Measurements from ENCODE around the gene FRMD7.

The FRMD7 gene

DNA sequence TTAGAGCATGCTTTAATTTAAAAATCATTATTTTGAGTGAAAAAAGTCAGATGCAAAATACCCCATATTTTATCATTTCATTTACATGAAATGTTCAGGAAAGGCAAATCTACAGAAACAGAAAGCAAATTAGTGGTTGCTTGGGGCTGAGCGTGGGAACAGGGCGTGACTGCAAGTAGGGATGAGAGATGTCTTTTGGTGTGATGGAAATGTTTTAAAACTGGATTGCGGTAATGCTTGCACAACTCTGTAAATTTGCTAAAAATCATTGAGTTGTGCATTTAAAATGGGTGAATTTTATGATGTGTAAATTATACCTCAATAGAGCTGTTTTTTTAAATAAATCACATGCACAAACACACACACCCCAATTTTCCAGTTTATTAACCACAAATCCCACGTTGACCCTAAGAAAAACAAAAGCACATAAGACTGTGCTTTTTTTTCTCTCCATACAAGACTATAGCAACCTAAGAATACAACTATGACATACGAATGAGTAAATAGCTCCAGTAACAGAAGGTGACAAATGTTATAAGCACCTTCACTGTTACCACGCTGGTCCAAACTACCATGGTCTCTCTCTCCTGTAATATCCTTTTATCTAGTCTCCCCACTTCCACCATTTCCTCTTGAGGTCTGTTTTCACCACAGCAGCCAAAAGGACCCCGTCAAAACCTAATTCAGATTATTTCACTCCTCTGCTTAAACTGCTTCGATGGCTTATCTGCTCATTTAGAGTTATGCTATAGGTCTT lies 37.2 kb downstream of the FRMD7 start:
- TF ChIP-seq, protein P1, sequence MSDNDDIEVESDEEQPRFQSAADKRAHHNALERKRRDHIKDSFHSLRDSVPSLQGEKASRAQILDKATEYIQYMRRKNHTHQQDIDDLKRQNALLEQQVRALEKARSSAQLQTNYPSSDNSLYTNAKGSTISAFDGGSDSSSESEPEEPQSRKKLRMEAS (IDR thresholded peaks at IDR 0.05; ENCODE audit: low read depth, low read length): no peak
- TF ChIP-seq, protein P2, sequence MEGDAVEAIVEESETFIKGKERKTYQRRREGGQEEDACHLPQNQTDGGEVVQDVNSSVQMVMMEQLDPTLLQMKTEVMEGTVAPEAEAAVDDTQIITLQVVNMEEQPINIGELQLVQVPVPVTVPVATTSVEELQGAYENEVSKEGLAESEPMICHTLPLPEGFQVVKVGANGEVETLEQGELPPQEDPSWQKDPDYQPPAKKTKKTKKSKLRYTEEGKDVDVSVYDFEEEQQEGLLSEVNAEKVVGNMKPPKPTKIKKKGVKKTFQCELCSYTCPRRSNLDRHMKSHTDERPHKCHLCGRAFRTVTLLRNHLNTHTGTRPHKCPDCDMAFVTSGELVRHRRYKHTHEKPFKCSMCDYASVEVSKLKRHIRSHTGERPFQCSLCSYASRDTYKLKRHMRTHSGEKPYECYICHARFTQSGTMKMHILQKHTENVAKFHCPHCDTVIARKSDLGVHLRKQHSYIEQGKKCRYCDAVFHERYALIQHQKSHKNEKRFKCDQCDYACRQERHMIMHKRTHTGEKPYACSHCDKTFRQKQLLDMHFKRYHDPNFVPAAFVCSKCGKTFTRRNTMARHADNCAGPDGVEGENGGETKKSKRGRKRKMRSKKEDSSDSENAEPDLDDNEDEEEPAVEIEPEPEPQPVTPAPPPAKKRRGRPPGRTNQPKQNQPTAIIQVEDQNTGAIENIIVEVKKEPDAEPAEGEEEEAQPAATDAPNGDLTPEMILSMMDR (IDR thresholded peaks at IDR 0.05; ENCODE audit: low read depth, low read length): no peak
- TF ChIP-seq MYC (IDR thresholded peaks at IDR 0.05; ENCODE audit: low read depth, low read length) (no peak), POLR2A (IDR thresholded peaks at IDR 0.05; ENCODE audit: extremely low read depth, insufficient read length) (no peak)
- DNase-seq (ENCODE audit: low read depth): peak; percentile 4
- no peak overlapping the region for H3K4me3 ChIP-seq (ENCODE audit: low read depth, low read length)

DNA sequence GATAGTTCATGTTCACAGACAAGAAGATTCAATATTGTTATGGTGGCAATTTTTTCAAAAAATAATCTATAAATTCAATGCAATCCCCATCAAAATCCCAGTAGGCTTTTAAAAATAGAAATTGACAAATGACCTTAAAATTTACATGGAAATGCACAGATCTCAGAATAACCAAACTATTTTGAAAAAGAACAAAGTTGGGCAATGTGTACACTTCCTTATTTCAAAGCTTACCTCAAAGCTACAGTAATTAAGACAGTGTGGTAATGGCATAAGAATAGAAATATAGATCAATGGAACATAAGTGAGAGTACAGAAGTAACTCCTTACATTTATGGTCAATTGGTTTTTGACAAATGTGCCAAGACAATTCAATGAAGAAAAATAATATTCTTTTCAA lies 39.0 kb downstream of the FRMD7 start:
- peak; percentile 9 for DNase-seq (ENCODE audit: low read depth)
- TF ChIP-seq MYC (IDR thresholded peaks at IDR 0.05; ENCODE audit: low read depth, low read length): no peak
- TF ChIP-seq POLR2A (IDR thresholded peaks at IDR 0.05; ENCODE audit: extremely low read depth, insufficient read length): no peak
- TF ChIP-seq, protein P2 (IDR thresholded peaks at IDR 0.05; ENCODE audit: low read depth, low read length): no peak
- TF ChIP-seq, protein P1 (IDR thresholded peaks at IDR 0.05; ENCODE audit: low read depth, low read length): no peak
- no peak overlapping the region for H3K4me3 ChIP-seq (ENCODE audit: low read depth, low read length)

DNA sequence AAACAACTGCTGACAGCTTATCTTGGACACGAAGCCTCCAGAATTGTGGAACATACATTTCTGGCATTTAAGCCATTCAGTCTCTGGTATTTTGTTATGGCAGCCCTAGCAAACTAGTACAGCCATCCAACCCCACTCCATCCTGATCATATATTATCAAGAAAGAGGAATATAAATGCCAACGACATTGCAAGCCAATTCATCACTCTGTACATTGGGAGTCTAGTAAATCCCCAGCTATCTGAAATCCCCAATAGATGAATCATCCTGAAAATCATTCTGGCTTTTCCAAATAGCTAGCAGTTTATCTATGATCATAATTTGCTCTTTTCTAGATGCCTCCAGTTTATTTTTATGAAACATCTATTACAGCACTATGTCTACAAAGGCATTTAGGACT lies 41.1 kb downstream of the FRMD7 start:
- no peak for DNase-seq (ENCODE audit: low read depth)
- TF ChIP-seq POLR2A (IDR thresholded peaks at IDR 0.05; ENCODE audit: extremely low read depth, insufficient read length) (no peak), MYC (IDR thresholded peaks at IDR 0.05; ENCODE audit: low read depth, low read length) (no peak)
- TF ChIP-seq, protein P1 (IDR thresholded peaks at IDR 0.05; ENCODE audit: low read depth, low read length): no peak
- TF ChIP-seq, protein P2 (IDR thresholded peaks at IDR 0.05; ENCODE audit: low read depth, low read length): no peak
- H3K4me3 ChIP-seq (ENCODE audit: low read depth, low read length): no peak overlapping the region

DNA sequence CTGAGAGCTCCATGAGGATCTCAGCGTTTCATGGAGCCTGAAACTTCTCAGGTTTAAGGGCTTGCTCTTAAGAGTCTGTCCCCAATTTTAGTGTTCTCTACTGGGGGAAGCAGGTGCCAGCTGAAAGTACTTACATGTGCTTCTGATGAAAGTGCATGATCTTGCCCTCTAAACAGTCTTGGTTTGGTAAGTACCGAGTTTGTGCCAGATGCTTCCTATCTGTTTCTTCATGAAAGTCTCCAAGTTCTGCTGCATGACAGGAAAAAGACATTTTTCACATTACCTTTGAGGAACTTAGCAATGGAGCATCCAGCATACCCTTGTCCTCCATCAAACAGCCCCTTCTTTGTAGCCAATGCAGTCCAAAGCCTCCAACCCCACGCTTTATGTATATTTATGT lies 42.0 kb downstream of the FRMD7 start:
- TF ChIP-seq MYC (IDR thresholded peaks at IDR 0.05; ENCODE audit: low read depth, low read length) (no peak), POLR2A (IDR thresholded peaks at IDR 0.05; ENCODE audit: extremely low read depth, insufficient read length) (no peak)
- TF ChIP-seq, protein P1 (IDR thresholded peaks at IDR 0.05; ENCODE audit: low read depth, low read length): no peak
- TF ChIP-seq, protein P2 (IDR thresholded peaks at IDR 0.05; ENCODE audit: low read depth, low read length): no peak
- DNase-seq (ENCODE audit: low read depth): no peak
- no peak overlapping the region for H3K4me3 ChIP-seq (ENCODE audit: low read depth, low read length)

DNA sequence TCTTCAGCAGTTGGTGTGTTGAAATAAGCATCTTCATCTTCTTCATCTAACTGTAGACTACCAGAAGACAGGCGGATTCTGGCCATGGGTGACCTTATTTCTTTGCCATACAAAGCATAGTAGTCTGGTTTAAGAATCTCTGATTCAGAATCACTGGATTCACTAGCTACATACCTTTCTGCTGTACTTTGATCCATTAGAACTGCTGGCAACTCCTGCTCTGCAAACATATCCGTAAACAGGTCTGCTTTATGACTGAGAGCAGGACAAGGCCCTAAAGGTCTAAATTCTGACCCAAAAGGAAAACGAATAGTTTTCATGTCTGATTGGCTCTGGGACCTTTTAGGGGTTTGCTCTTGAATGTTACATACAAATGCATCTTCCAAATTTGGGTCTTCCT lies 49.9 kb downstream of the FRMD7 start:
- no peak for TF ChIP-seq POLR2A (IDR thresholded peaks at IDR 0.05; ENCODE audit: extremely low read depth, insufficient read length)
- TF ChIP-seq, protein P1 (IDR thresholded peaks at IDR 0.05; ENCODE audit: low read depth, low read length): no peak
- TF ChIP-seq MYC (IDR thresholded peaks at IDR 0.05; ENCODE audit: low read depth, low read length): no peak
- TF ChIP-seq, protein P2 (IDR thresholded peaks at IDR 0.05; ENCODE audit: low read depth, low read length): no peak
- H3K4me3 ChIP-seq (ENCODE audit: low read depth, low read length): no peak overlapping the region
- DNase-seq (ENCODE audit: low read depth): no peak
